Measurements from ENCODE around the gene NECAB2. TPM values are rescaled to one million over a fixed set of nuclear protein-coding genes. Genes with fewer than 3 reads are reported as not detected.

The NECAB2 gene
- total and polyA plus RNA-seq, 2 of the 8 experiments (the other 6 are each of a cell fraction or from before 2014, with no cell fraction given) = 3.6 to 4.2 TPM

DNA sequence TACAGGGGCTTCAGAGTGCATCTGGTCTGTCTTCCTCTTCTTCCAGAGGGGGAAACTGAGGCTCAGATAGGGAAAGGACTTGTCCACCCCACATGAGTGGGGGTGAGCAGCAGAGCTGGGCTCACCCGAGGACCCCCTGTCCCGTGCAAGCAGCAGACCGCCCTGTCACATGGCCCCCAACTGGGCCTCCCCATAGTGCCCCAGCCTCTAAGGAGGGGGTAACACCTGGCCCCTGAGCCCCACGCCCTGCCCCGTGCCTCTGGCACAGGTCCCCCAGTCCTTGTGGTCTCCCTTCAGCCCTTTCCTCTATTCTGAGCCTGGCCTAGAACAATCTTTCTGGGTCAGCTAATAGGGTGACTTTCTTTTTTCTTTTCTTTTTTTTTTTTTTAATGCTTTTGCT lies 6.5 kb upstream of the NECAB2 start:
- Histone ChIP-seq H3K4me1 (replicated peaks in 1 of 4; ENCODE audit: control insufficient read depth in 3 of 4, insufficient read depth in 4 of 4, low read length in 3 of 4) (no peaks in the 10 kb centered on the region; a peak in 1 of 7 replicates), H3K14ac (ENCODE audit: insufficient read length) (no peak overlapping the region), H4K20me1 (replicated peaks in 1 of 2; ENCODE audit: control insufficient read depth in 1 of 2, insufficient read depth in 2 of 2, low read length in 2 of 2) (no peaks in the 10 kb centered on the region), H2BK120ac (replicated peaks; ENCODE audit: low read depth, low read length) (no peak overlapping the region), H3K79me1 (ENCODE audit: low read depth, low read length) (no peaks in the 10 kb centered on the region), H3K27ac (ENCODE audit: low read depth, low read length) (no peak overlapping the region), H2BK15ac (ENCODE audit: low read length) (no peak overlapping the region), H4K8ac (ENCODE audit: extremely low read depth, insufficient read depth, low read length) (no peak overlapping the region), H3K23ac (ENCODE audit: insufficient read length) (no peak overlapping the region), H3K27me3 (replicated peaks in 1 of 4; ENCODE audit: control insufficient read depth in 3 of 4, extremely low read depth in 1 of 4, insufficient read depth in 3 of 4, low read length in 3 of 4) (no peaks in the 10 kb centered on the region), H2AK5ac (ENCODE audit: low read depth, low read length) (no peak overlapping the region), H3K9me3 (ENCODE audit: insufficient read depth in 2 of 2, low read depth in 1 of 2, low read length in 1 of 2) (no peaks in the 10 kb centered on the region), H3K9ac (replicated peaks in 1 of 4; ENCODE audit: extremely low read depth in 1 of 4, low read depth in 3 of 4, low read length in 3 of 4) (no peak overlapping the region), H2BK12ac (ENCODE audit: low read depth, low read length) (no peak overlapping the region), H2BK5ac (ENCODE audit: low read depth, low read length) (no peak overlapping the region), H3K36me3 (ENCODE audit: control insufficient read depth in 2 of 4, insufficient read depth in 4 of 4, low read length in 3 of 4) (no peaks in the 10 kb centered on the region), H4K91ac (replicated peaks; ENCODE audit: insufficient read length, low read length) (no peak overlapping the region), H3K23me2 (ENCODE audit: low read depth, low read length) (no peaks in the 10 kb centered on the region), H3K79me2 (ENCODE audit: control insufficient read depth in 1 of 2, insufficient read depth in 2 of 2, low read length in 2 of 2) (no peaks in the 10 kb centered on the region), H3K56ac (replicated peaks; ENCODE audit: insufficient read length, low read depth, low read length) (no peak overlapping the region), H3K4ac (replicated peaks; ENCODE audit: insufficient read length, low read depth, low read length) (no peak overlapping the region), H3K18ac (ENCODE audit: extremely low read depth, low read length) (no peak overlapping the region), H2AFZ (ENCODE audit: low read length) (no peak overlapping the region), H4K5ac (ENCODE audit: insufficient read length, low read depth, low read length) (no peak overlapping the region), H3K4me3 (ENCODE audit: extremely low read depth in 1 of 4, insufficient read depth in 2 of 4, low read depth in 3 of 4, low read length in 4 of 4) (no peak overlapping the region), H2BK20ac (ENCODE audit: low read length) (no peak overlapping the region), H3K4me2 (ENCODE audit: insufficient read depth in 1 of 2, low read depth in 2 of 2, low read length in 2 of 2) (no peak overlapping the region)
- no peak for TF ChIP-seq SIX5 (IDR thresholded peaks at IDR 0.05; ENCODE audit: low read depth, low read length)
- no peak for TF ChIP-seq ZNF274 (IDR thresholded peaks at IDR 0.05; ENCODE audit: borderline replicate concordance, extremely low read depth, low read length)
- ChIA-PET CTCF (ENCODE audit: partially characterized antibody) (interaction anchor here (0.9 to 16.0 kb wide), 4 partner anchors 60 to 123 kb away, joined by 3 to 366 read pairs (median 135); partner anchors contain the start of gene SLC38A8), POLR2A (ENCODE audit: partially characterized antibody) (no interaction called here)
- WGBS, 2 experiments (ENCODE audit: extremely low coverage in 1 of 2, insufficient coverage in 1 of 2, insufficient read length in 1 of 2, insufficient replicate concordance in 2 of 2, low coverage in 1 of 2, low lambda C conversion rate in 2 of 2, missing lambda C conversion rate in 1 of 2) = 70% methylated on average over 4 of the region's 5 CpGs; no CpG with 5 or more reads in 1 of the 2 experiments
- no peak for DNase-seq (ENCODE audit: low read depth in 1 of 2, low spot score in 2 of 2)
- FAIRE-seq = no peak
